ENCODE measurements around the gene GNAI1. TPM values are rescaled to one million over a fixed set of nuclear protein-coding genes. Genes with fewer than 3 reads are reported as not detected.

GNAI1 gene
- total and polyA plus RNA-seq, 11 donors: 4.6 to 26.1 (median 14.1) TPM

DNA sequence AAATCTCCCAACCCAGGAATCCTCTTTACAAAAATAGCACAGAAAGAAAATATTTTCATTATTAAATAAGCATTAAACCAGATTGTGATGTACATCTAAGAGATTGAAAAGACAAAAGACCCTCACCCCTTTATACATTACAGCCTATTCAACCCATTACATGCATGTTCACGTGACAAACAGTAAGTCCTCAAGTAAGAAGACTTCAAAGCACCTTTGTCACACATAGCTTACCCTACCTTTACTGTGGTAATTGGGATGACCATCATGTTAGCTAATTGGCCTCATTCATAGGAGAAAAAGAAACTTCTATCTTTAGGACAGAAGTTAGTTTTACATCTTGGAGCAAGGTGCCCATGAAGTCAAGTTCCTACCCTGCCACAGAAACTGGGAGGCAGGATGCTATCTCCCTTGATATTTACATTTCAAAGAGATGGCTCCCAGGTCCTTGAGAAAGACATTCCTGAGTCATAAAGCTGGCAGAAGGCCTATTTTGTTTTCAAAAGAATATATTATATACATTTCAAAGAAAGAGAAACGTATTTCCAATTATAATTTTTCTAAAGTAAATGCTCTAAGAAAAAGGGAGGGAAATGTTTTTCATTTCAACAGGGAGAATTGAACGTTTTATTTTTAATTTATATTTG lies 48.1 kb downstream of the GNAI1 start:
- no peak for TF ChIP-seq POLR2A (IDR thresholded peaks at IDR 0.05)
- no peak for TF ChIP-seq CTCF (IDR thresholded peaks at IDR 0.05)
- intact Hi-C loops (cut with DNase I): no loop called here
- Histone ChIP-seq H3K27me3 (no peaks in the 10 kb centered on the region), H3K4me1 (peaks cover 0 to 20% (median 1%) of the 10 kb centered on the region in 12 donors), H3K36me3 (no peaks in the 10 kb centered on the region), H3K4me3 (no peak overlapping the region), H3K9me3 (peaks cover 0 to 7% (median 0%) of the 10 kb centered on the region in 12 donors), H3K27ac (no peak overlapping the region)
- DNase-seq: no peak
- 70 to 72% (median 72%) methylated on average over 3 of the region's 3 CpGs for WGBS, 4 donors
- no peak for ATAC-seq

DNA sequence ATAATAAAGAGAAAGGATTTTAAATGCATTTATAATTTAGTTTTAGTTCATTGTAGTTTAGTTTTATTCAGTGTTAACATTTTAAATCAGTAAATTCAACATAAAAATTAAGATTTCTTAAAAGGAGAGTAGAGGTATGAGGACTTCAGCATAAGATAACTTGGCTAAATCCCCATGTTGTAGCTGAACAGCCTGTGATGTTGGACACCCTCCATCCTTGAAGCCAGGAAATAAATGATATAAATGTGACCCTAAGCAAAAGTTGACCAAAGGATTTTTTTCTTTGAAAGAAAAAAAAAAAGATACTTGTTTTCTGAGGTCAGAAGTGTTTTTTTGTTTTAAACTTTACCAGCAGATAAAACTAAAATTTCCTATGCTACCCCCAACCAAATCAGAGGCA lies 48.7 kb downstream of the GNAI1 start:
- intact Hi-C loops (cut with DNase I): no loop called here
- Histone ChIP-seq H3K4me3 (no peak overlapping the region), H3K27me3 (no peaks in the 10 kb centered on the region), H3K4me1 (peaks cover 0 to 21% (median 1%) of the 10 kb centered on the region in 12 donors), H3K36me3 (no peaks in the 10 kb centered on the region), H3K9me3 (peaks cover 0 to 7% (median 0%) of the 10 kb centered on the region in 12 donors), H3K27ac (no peak overlapping the region)
- ATAC-seq (no peak), DNase-seq (no peak)
- no peak for TF ChIP-seq CTCF (IDR thresholded peaks at IDR 0.05)
- no peak for TF ChIP-seq POLR2A (IDR thresholded peaks at IDR 0.05)

DNA sequence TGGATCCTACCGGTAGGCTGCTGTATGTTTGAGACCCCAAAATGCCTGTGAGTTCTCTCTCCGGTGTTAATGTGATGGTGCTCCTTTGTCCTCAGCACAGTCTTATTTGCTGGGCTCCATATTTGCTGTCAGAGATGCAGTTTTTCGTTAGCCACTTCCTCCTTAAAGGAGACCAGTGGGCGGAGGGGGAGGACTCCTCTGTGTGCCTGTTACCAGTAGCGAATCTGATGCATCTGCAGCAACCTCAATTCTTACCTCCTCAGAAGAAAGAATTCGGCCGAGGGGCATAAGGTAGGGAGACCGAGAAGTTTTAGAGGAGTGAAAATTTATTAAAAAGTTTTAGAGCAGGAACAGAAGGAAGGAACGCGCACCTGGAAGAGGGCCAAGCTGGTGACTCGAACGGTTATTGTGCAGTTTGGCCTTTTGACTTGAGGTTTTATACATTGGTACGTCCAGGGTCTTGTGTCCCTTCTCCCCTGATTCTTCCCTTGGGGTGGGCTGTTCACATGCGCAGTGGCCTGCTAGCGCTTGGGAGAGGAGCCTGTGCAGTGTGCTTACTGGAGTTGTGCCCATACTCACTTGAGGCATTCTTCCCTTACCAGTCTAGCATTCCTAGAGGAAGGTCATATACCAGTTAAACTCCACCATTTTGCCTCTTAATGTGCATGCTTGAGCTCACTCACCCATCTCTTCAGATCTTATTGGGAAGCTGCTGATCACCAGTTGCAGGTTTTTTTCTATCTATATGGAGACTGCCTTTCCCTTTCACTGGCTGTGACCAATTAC lies 49.5 kb downstream of the GNAI1 start:
- Histone ChIP-seq H3K9me3 (peaks cover 0 to 7% (median 0%) of the 10 kb centered on the region in 12 donors), H3K4me1 (peaks cover 0 to 21% (median 2%) of the 10 kb centered on the region in 12 donors), H3K36me3 (no peaks in the 10 kb centered on the region), H3K27ac (no peak overlapping the region), H3K27me3 (no peaks in the 10 kb centered on the region), H3K4me3 (no peak overlapping the region)
- 85 to 90% (median 88%) methylated on average over 15 of the region's 15 CpGs for WGBS, 4 donors
- no peak for TF ChIP-seq POLR2A (IDR thresholded peaks at IDR 0.05)
- TF ChIP-seq CTCF (IDR thresholded peaks at IDR 0.05): no peak
- intact Hi-C loops (cut with DNase I): no loop called here
- ATAC-seq (no peak), DNase-seq (no peak)

DNA sequence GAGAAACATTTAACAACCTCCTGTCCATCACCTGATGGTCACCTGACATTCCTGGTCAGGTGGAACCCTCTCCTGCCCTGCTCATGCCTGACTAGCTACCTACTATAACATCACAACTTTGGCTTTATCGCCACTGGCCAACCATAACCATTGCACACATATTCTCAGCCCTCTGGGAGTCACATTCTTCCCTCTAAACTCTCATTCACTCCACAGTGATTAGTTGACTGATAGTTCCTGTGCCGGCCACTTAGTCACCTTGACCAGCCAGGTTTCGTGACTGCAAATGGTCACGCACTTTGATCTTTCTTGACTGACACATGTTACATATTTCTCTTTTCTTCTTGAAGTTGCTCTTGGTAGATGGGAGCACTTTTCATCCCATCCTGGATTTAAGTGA lies 50.1 kb downstream of the GNAI1 start:
- no peak overlapping the region for H3K4me3 ChIP-seq
- peaks cover 0 to 25% (median 3%) of the 10 kb centered on the region in 12 donors for H3K4me1 ChIP-seq
- 73 to 89% (median 74%) methylated on average over 4 of the region's 4 CpGs for WGBS, 4 donors
- no peak overlapping the region for H3K27ac ChIP-seq
- TF ChIP-seq CTCF (IDR thresholded peaks at IDR 0.05): no peak
- no peak for TF ChIP-seq POLR2A (IDR thresholded peaks at IDR 0.05)
- peaks cover 0 to 7% (median 0%) of the 10 kb centered on the region in 12 donors for H3K9me3 ChIP-seq
- H3K36me3 ChIP-seq: no peaks in the 10 kb centered on the region
- intact Hi-C loops (cut with DNase I): no loop called here
- no peaks in the 10 kb centered on the region for H3K27me3 ChIP-seq
- DNase-seq (no peak), ATAC-seq (no peak)
